Gastrocnemius medialis (tissue), 4 donors: Measurements from ENCODE around the gene LEF1. TPM values are rescaled to one million over a fixed set of nuclear protein-coding genes. Genes with fewer than 3 reads are reported as not detected.

Source experiments
- ATAC-seq, 2 donors: fragments of 150-250 bp; one replicate each; pipeline ENCODE4 v1.9.1; 2016
- DNase-seq, 2 donors: peaks; one replicate each; pipeline ENCODE4 v3.0.0-alpha.2; 2019
- H3K27ac ChIP-seq, 4 donors: fragments of 200-600 bp; sonication (generic); 1 replicate in 1 of 4; 2 replicates in 3 of 4; pipeline ENCODE4 v1.5.1; 2016 to 2018; ENCODE audit warnings: mild to moderate bottlenecking in 2 of 4, moderate library complexity in 1 of 4
- H3K27me3 ChIP-seq, 3 donors: fragments of 200-600 bp; sonication (generic) in 2 of 3; 1 replicate in 1 of 3; 2 replicates in 2 of 3; pipeline versions ENCODE4 v1.5.1 to v1.6.0; 2016 to 2019; ENCODE audit warnings: mild to moderate bottlenecking in 1 of 3, moderate library complexity in 1 of 3
- H3K36me3 ChIP-seq, 2 donors: fragments of 200-600 bp; sonication (generic) in 1 of 2; one replicate each; pipeline ENCODE4 v1.5.1; 2017 to 2018
- H3K4me1 ChIP-seq, 2 donors: fragments of 200-600 bp; sonication (generic) in 1 of 2; one replicate each; pipeline ENCODE4 v1.5.1; 2016 to 2017; ENCODE audit warnings: mild to moderate bottlenecking in 2 of 2
- H3K4me3 ChIP-seq, 4 donors: fragments of 200-600 bp; sonication (generic) in 3 of 4; 1 replicate in 1 of 4; 2 replicates in 3 of 4; pipeline ENCODE4 v1.5.1; 2016 to 2019; ENCODE audit warnings: mild to moderate bottlenecking in 2 of 4
- H3K9me3 ChIP-seq, 3 donors: fragments of 200-600 bp; sonication (generic) in 2 of 3; 1 replicate in 1 of 3; 2 replicates in 2 of 3; pipeline ENCODE4 v1.5.1; 2016 to 2019
- POLR2A ChIP-seq, 2 donors: fragments of 450-650 bp; IDR thresholded peaks; one replicate each; pipeline ENCODE4 v1.6.1; 2017; ENCODE audit warnings: antibody characterized with exemption in 2 of 2, mild to moderate bottlenecking in 2 of 2, moderate library complexity in 2 of 2
- in situ Hi-C, 4 donors: fragments of 200-750 bp; cut with MboI; loops; one replicate each; pipeline versions ENCODE4 v1.15.0 to v1.8.0; 2017; ENCODE audit warnings: low sequenced_read_pairs in 4 of 4
- intact Hi-C: fragments of 100-400 bp; cut with DNase I; formaldehyde crosslinking; loops from one replicate; pipeline ENCODE4 v1.15.1; 2023; ENCODE audit warnings: low total_unique reads
- total RNA-seq, 4 donors: library from RNA; depleted of rRNA; stranded (reverse); fragments of >200 nt; gene quantifications; one replicate each; pipeline versions ENCODE4 v1.1.0 to v1.2.3, GENCODE V29; 2016
- TF ChIP-seq, protein P1 (sequence below), 5 experiments: fragments of 450-650 bp in 3 of 5; fragments of 200-600 bp in 2 of 5; sonication (generic) in 2 of 5; IDR thresholded peaks in 4 of 5; conservative IDR thresholded peaks in 1 of 5; 1 replicate in 4 of 5; 2 replicates in 1 of 5; pipeline ENCODE4 v1.5.1; 2016 to 2019; ENCODE audit warnings: antibody characterized with exemption in 5 of 5, mild to moderate bottlenecking in 3 of 5, moderate library complexity in 3 of 5

The LEF1 gene
- total RNA-seq, 4 donors from 2014 or later, result 0.33 TPM; not detected in 3

DNA sequence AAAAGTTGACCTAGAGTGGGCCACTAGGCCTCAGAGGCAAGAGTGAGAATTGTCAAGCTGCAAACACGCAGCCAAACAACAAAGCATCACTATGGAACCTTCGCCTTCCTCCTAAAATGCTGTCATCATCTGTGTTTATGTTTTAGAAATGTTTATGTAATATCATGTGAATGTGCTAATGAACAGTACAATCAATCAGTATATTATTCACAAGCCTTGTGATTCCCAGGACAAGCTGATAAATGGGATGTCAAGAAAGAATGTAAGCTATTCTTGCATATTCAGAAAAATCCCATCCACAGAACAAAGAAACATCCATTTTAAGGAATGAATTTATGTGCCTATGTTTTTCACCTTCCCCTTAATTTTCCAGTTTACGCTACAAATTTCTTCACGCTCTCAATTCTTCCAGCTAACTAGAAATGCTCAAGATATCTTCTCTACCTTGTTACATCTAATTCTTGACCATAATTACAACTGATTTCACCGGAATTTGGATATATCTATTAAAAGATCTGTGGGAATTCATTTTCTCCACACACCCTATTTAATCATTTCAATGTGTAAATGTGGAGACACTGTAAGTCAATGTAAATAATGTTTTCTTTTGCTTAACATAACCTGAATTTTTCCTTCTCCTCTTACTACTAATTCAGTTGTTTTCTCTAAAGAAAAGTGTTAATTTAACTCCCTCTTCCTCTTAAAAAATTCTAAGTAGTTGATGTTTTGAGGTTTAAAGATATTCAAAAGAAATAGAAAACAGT, 65.5 kb downstream of the LEF1 start:
- ATAC-seq, result no peak
- no peak for DNase-seq
- Histone ChIP-seq H3K27me3 (no peaks in the 10 kb centered on the region), H3K27ac (no peak overlapping the region), H3K4me1 (no peaks in the 10 kb centered on the region), H3K9me3 (no peaks in the 10 kb centered on the region), H3K4me3 (no peak overlapping the region), H3K36me3 (no peaks in the 10 kb centered on the region)
- in situ Hi-C loops, result no loop called here
- intact Hi-C loops, result no loop called here
- TF ChIP-seq, protein P1, sequence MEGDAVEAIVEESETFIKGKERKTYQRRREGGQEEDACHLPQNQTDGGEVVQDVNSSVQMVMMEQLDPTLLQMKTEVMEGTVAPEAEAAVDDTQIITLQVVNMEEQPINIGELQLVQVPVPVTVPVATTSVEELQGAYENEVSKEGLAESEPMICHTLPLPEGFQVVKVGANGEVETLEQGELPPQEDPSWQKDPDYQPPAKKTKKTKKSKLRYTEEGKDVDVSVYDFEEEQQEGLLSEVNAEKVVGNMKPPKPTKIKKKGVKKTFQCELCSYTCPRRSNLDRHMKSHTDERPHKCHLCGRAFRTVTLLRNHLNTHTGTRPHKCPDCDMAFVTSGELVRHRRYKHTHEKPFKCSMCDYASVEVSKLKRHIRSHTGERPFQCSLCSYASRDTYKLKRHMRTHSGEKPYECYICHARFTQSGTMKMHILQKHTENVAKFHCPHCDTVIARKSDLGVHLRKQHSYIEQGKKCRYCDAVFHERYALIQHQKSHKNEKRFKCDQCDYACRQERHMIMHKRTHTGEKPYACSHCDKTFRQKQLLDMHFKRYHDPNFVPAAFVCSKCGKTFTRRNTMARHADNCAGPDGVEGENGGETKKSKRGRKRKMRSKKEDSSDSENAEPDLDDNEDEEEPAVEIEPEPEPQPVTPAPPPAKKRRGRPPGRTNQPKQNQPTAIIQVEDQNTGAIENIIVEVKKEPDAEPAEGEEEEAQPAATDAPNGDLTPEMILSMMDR (IDR thresholded peaks at IDR 0.05 in 4 of 5, conservative IDR thresholded peaks at IDR 0.05 in 1 of 5), result no peak
- no peak for TF ChIP-seq POLR2A (IDR thresholded peaks at IDR 0.05)

DNA sequence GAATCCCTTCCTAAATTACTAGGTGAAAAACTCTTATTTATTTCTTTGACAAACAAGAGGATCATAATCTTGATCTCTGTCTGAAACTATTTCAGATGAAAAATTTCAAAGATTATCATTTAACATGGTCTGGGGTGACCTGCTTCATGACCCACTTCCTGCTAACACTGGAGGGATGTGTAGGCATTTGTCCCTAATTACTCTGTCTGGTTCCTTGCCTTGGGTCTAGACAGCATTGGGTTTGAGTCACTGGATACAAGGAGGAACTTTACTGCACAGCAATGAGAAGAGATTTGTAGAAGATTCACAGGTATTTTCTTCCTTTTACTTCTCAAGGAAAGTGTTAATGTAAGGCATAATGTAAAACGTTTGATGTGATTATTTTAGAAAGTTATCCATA, 67.9 kb downstream of the LEF1 start:
- in situ Hi-C loops, result no loop called here

DNA sequence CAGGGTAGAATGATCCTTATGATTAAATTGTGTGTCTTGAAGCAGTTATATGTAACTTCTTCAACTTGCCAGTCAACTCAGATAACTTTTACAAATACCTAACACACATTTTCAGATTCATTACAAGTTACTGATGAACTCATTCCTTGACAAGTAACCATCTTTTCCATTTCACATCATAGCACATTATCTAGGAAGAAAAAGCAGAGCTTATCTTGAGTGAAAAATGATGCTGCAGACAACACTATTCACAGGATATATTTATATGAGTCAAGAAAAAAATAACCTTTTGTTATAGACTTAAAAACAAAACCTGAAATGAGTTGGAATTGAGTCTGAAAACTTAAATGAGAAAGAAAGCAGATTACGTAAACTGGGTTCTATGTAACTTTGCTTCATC, 68.9 kb downstream of the LEF1 start:
- H3K9me3 ChIP-seq, result no peaks in the 10 kb centered on the region
- DNase-seq (no peak), ATAC-seq (no peak)
- H3K27me3 ChIP-seq, result no peaks in the 10 kb centered on the region
- no peaks in the 10 kb centered on the region for H3K4me1 ChIP-seq
- no peak for TF ChIP-seq POLR2A (IDR thresholded peaks at IDR 0.05)
- TF ChIP-seq, protein P1 (IDR thresholded peaks at IDR 0.05 in 4 of 5, conservative IDR thresholded peaks at IDR 0.05 in 1 of 5), result no peak
- H3K4me3 ChIP-seq, result no peak overlapping the region
- in situ Hi-C loops, result no loop called here
- intact Hi-C loops, result no loop called here
- H3K27ac ChIP-seq, result no peak overlapping the region
- no peaks in the 10 kb centered on the region for H3K36me3 ChIP-seq

More for the DNA sequence above, 67.9 kb downstream of the LEF1 start:
- H3K36me3 ChIP-seq, result no peaks in the 10 kb centered on the region
- DNase-seq (no peak), ATAC-seq (no peak)
- intact Hi-C loops, result no loop called here
- no peak overlapping the region for H3K4me3 ChIP-seq
- no peaks in the 10 kb centered on the region for H3K27me3 ChIP-seq
- TF ChIP-seq POLR2A (IDR thresholded peaks at IDR 0.05), result no peak
- TF ChIP-seq, protein P1 (IDR thresholded peaks at IDR 0.05 in 4 of 5, conservative IDR thresholded peaks at IDR 0.05 in 1 of 5), result no peak
- no peaks in the 10 kb centered on the region for H3K4me1 ChIP-seq
- no peak overlapping the region for H3K27ac ChIP-seq
- no peaks in the 10 kb centered on the region for H3K9me3 ChIP-seq

DNA sequence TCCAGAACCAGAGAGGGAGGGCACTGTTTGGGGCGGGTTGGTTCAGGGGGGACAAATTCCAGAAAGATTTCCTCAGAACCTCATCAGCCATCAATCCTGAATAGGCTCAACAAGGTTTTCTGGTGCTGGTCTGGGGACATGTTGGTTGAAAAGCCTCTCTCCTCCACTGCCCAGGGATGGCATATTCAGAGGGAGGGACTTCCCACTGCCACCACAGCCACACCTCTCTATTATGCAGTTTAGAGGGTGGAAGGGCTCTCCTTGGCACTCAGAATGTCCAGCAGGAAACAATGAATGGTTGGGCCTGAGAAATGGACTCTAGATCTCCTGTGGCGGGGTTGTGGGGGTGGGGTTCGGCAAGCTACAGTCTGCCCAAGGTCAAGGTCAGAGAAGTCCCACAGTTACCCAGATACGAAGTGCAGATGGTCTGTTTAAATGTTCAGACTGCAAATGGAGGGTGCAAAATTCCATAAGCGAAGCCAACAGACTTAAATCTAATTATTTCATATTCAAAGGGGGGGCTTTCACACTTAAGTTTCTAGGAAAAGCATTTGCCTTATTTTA, 70.7 kb downstream of the LEF1 start:
- Histone ChIP-seq H3K4me1 (no peaks in the 10 kb centered on the region), H3K36me3 (no peaks in the 10 kb centered on the region), H3K27me3 (no peaks in the 10 kb centered on the region), H3K4me3 (no peak overlapping the region), H3K27ac (no peak overlapping the region), H3K9me3 (no peaks in the 10 kb centered on the region)
- intact Hi-C loops, result no loop called here
- DNase-seq, result no peak
- ATAC-seq, result no peak
- no peak for TF ChIP-seq POLR2A (IDR thresholded peaks at IDR 0.05)
- in situ Hi-C loops, result no loop called here

DNA sequence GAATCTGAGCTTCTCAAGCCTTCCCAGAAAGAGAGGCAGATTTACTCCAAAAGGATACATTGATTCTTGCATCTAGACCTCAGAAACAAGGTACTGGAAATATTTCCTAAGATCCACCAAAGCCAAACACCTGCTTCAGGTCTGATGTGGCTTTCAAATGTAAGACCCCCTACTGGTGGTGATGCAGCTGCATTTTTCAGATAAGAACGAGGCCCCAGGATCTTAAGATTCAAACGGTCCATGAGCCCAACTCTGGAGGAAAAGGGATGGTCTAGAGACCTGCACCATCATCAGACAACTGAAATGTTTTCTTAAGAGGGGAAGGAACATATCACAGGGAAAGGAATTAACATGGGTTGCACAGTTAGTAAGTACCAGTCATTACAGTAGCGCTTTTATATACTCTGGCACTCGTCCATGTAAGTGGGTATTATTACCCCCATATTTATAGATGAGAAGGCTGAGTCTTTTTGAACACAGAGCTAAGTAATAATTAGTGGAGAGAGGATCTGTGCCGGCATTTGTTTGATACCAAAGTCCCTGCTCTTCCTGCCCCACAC, 73.7 kb downstream of the LEF1 start:
- no peak overlapping the region for H3K4me3 ChIP-seq
- intact Hi-C loops (no loop called here), in situ Hi-C loops (no loop called here)
- no peaks in the 10 kb centered on the region for H3K27me3 ChIP-seq
- no peak for TF ChIP-seq POLR2A (IDR thresholded peaks at IDR 0.05)
- TF ChIP-seq, protein P1 (IDR thresholded peaks at IDR 0.05 in 4 of 5, conservative IDR thresholded peaks at IDR 0.05 in 1 of 5), result no peak
- H3K27ac ChIP-seq, result no peak overlapping the region
- ATAC-seq (no peak), DNase-seq (no peak)
- no peaks in the 10 kb centered on the region for H3K36me3 ChIP-seq
- no peaks in the 10 kb centered on the region for H3K4me1 ChIP-seq
- no peaks in the 10 kb centered on the region for H3K9me3 ChIP-seq
